ENCODE data around the gene DOCK10. TPM values are rescaled to one million over a fixed set of nuclear protein-coding genes. Genes with fewer than 3 reads are reported as not detected.

DOCK10 gene
- total RNA-seq, 1 donor from 2014 or later, result 2.0 TPM

DNA sequence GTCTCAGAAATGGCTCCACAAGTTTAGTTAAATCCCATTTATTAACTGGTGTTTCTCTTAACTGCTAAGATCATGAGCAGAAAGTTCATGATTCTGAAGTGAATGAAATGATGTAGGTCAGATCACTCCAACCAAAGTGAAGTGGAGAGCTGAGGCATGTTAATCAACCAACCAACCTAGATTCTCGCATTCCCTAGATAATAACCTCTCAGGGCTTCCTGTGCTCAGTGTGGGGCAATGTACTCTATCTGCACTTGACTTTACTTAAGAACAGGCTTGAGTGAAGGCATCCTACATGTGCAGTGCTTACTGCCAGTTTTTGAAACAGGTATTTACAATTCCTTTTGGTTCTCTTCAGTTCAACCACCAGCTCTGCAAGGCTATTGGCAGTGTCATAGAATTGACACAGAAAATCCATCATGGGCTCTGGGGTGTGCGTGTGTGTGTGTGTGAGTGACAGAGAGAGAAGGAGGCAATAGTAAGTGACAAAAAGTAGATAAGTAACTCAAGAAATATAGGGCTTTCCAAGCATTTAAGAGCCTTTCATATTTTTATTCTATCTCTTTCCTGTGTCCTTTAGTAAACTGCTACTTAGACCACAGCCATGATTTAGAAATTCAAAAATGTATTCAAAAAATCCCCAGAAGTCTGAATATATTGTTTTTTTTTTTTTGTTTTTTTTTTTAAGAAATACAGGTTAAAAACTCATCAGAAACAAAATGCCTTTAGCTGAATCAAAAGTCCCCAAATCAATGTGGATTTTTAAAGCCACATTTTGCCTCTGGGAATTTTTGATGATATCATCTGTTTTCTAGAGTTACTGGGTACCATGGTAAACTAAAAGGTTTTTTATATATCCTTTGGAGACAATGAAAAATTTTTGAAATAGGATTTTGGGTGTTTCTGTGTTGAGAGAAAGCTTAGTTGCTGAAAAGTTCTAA lies 28.6 kb downstream of the DOCK10 start:
- no peak for DNase-seq (ENCODE audit: low read depth in 2 of 2)

DNA sequence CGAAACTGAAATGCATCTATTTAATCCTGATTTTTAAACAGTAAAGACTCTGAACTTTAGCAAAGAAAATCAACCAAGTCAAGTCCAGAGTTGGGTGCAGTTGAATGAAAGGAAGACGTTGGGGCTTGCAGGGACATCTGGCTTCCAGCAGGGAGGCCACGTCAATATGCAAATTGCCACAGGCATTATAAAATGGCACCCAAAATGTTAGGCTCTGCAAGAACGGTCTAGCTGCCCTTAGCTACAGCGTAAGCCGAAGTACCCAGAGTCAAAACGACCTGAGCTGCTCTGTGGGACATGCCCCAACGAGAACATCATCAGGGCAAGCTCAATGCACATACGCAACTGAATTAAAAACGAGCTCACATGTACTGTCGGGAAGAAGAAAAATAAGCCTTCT lies 30.7 kb downstream of the DOCK10 start:
- DNase-seq (ENCODE audit: low read depth in 2 of 2), result no peak

GRCh38 chr2:225010804-225011203 lies 31.5 kb downstream of the DOCK10 start:
- peak; percentile 4 to 81 for DNase-seq (ENCODE audit: low read depth in 2 of 2)

DNA sequence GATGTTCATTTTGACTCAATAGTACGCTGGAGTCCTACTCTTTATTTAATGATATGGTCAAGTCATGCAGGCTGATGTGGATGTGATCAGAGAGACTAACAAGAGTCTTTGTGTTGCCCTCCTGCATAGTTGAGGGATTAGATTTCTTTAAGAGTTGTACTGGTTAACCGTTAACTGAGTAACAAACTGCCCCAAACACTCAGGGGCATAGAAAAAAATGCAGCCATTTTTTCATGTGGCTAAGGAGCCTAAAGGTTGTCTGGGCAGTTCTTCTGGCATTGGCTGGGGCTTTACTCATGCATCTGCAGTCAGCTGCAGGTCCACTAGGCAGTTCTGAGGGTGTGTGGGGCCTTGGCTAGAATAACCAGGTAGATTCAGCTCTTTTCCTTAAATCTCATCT lies 32.5 kb downstream of the DOCK10 start:
- no peak for DNase-seq (ENCODE audit: low read depth in 2 of 2)

DNA sequence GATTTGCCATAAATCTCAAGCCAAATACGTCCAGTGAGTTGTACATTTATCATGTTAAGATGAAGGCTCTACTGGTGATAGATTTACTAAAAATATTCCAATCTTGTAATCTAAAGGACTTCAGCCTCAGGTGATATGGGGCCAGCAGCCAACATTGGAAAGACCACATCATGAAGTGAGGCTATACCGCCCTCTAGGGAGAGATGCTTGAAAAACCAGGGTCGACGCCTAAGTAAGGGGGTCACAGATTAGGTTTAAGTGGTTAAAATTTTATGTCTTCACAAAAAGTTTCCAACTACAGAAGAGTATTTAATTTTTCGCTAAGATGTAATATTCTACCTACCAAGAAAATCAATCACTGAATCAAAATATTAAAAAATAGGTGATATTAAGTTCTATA lies 33.3 kb downstream of the DOCK10 start:
- DNase-seq (ENCODE audit: low read depth in 2 of 2), result peak; percentile 44 to 50

DNA sequence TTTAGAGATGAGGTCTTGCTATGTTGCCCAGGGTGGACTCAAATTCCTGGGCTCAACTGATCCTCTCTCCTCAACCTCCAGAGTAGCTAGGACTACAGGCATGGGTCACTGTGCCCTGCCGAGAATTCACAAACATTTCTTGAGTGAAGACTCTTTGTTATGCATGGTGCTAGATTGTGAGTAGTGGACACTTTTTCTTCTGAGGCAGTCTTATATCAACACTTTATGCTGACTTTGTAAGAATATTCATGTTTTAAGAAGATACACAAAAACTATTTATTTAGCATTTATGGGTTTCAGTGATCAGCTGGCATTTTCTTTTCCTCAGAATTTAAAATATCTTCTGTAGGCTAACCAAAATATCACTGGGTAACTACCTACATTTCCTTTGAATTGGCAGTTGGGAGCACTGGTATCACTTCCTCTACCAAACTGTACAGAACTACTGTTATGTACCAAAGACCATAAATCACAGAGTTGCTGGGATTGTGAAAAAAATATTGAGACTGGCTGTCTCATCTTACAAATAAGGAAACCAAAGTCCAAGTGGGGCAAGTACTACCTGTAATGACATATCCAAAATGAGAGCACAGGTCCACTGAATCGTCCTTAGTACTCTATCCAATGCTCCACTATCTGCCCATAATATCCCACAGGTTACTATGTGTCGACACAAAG lies 34.0 kb downstream of the DOCK10 start:
- no peak for DNase-seq (ENCODE audit: low read depth in 2 of 2)

GRCh38 chr2:225006730-225007129 lies 35.5 kb downstream of the DOCK10 start:
- no peak for DNase-seq (ENCODE audit: low read depth in 2 of 2)

DNA sequence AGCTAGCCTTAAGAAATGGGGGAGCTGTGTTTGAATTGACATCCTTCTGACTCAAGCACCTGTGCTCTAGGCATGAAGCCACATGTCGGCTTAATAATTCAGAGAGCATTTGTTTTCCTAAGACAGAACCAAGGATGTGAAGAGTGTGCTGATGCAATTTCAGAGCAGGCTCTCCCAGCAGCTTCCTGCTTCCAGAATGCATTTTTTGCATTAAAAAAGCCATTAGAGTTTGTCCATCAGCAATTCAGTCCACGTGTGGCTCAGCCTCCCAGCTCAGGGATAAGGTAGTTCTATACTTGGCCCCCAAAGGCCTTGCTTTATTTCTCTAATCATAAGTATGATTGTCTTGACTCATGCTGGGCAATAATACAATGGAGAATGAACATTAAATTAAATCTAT lies 37.7 kb downstream of the DOCK10 start:
- DNase-seq (ENCODE audit: low read depth in 2 of 2), result no peak

GRCh38 chr2:225002656-225003045 lies 39.6 kb downstream of the DOCK10 start:
- peak in 1 of 2 donors; percentile 4 for DNase-seq (ENCODE audit: low read depth in 2 of 2)

DNA sequence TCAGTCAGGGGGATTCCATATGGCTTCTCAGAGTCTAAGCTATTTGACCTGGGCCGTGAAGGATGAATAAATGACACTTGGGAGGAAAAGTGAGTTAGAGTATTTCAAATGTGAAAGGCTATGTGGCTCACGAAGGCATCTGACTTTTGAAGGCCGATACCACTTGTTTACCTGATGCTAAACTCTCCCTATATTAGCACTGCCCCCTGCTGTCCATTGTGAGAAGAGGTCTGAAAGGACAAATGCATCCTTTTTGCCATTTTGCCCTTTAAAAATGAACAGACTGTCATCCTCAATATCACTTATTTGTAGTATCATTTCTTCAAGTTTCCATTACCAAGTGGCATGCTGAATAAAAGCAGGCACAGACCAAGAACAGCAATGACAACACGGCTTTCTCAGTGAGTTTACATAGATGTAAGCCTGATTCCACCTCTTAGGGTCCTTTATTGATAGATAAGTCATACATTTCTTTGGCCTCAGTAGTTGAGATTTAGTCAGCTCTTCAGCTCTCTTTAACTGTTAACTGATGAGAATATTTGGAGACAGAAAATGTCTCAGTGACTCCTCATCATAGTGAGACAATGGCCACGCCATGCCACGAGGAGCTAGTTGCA lies 40.1 kb downstream of the DOCK10 start:
- DNase-seq (ENCODE audit: low read depth in 2 of 2), result peak; percentile 85 to 86

GRCh38 chr2:224999754-225000153 lies 42.5 kb downstream of the DOCK10 start:
- peak; percentile 37 to 58 for DNase-seq (ENCODE audit: low read depth in 2 of 2)

DNA sequence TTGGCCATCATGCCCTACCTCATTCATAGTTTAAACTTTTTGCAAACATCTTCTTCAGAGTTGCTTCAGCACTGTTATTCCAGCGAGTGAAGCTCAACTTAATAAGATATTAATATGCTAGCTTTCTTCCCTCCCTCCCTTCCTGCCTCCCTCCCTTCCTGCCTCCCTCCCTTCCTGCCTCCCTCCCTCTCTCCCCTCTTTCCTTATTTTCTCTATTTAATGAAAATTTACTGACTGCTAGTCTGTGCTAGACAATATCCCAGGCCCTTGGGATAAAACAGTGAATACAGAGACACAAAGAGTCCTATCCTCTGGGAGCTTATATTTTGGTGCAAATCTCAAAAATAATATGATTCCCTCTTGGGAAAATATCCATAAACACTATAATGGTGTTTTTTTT lies 42.9 kb downstream of the DOCK10 start:
- no peak for DNase-seq (ENCODE audit: low read depth in 2 of 2)

GRCh38 chr2:224997802-224998201 lies 44.5 kb downstream of the DOCK10 start:
- DNase-seq (ENCODE audit: low read depth in 2 of 2), result no peak

- no peak for DNase-seq (ENCODE audit: low read depth in 2 of 2)
Measured at GRCh38 chr2:224995419-224995818, 46.8 kb downstream of the DOCK10 start.

GRCh38 chr2:224994242-224994823 lies 47.9 kb downstream of the DOCK10 start:
- DNase-seq (ENCODE audit: low read depth in 2 of 2), result no peak

DNA sequence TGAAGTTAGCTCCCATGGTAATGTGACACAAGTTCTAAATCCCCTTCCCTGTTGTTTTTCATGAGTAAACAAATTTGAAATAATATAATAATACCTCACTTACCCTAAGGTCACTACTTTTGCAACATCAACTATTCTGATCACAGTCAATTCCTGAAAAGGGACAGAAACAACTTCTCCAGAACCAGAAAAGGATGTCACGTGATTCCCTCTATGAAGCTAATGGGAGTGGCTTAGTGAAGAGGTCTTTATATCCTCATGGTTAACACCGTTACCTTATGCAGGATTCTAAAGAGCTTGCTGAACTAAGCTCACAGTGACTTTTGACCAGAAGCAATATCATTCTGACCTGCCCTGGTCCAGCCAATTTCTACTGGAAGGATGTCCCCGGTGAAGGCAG lies 51.6 kb downstream of the DOCK10 start:
- DNase-seq (ENCODE audit: low read depth in 2 of 2), result no peak

DNA sequence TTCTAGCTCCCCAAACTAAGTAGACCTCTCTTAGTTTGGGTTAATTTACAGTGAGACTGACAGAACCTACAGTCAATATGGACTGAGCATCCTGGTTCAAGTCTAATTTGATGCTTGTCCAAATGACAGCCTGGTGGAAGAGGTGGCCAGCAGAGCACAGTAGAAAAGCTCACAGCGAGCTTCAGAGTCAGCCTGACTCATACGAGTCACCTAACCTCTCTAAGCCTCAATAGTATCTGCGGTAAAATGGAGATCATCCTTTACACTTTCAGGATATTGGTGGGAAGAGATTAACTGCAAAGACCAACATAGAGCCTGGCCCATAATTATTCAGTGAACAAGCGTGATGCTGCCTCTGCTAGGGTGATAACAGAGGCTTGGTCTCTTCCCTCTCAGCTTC lies 54.5 kb downstream of the DOCK10 start:
- DNase-seq (ENCODE audit: low read depth in 2 of 2), result no peak

- no peak for DNase-seq (ENCODE audit: low read depth in 2 of 2)
Measured at GRCh38 chr2:224986477-224986876, 55.8 kb downstream of the DOCK10 start.

DNA sequence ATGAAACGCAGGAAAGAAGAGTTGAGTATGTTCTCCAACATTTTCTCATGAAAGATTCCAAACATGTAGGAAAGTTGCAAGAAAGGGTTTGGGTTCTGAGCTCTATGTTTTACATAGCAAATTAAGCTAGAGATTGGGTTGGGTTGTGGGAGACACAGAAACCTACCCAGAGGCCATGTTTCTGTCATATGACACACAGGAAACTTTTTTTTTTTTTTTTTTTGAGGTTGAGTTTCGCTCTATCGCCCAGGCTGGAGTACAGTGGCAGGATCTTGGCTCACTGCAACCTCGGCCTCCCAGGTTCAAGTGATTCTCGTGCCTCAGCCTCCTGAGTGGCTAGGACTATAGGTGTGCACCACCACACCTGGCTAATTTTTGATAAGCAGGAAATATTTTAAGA lies 57.6 kb downstream of the DOCK10 start:
- no peak for DNase-seq (ENCODE audit: low read depth in 2 of 2)

DNA sequence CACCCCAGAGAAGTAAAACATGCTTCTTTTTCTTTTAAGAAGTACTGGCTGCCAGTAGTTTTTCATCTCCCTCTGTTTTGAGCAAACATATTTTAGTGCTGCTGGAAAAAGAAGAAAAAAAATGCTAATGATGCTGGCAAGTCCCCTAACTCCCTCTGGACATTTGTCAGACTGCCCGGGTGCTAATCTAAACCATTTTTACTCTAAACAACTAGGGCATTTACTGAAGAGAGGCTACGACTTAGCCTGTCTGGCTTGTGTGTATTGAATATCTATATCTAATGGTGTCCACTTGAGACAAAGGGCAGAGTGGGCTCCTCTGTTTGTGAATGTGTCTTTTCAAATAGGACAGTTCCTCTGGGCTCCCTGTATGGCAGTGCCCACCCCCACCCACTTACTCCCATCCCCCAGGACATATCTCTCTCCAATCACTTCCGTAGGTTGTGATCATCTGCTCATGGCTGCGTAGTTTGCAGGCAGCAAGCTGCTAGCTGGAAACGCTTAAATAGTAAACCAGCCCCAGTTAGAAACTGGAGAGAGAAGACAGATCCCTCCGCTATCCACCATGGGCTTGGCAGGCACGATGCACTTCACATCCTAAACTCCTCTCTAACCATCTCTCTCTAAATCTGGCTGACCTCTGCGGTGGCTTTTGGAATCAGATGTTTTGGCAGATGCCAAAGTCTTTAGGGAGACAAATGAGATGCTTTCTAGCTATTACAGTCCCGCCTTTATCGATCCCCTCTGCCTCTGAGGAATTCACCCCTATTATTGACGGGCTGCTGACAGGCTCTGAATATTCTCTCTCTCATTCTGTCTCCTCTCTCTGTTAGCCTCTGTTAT lies 58.3 kb downstream of the DOCK10 start:
- no peak for DNase-seq (ENCODE audit: low read depth in 2 of 2)
